NCI-H1417 (cell line): ENCODE data around the gene RPS21.

Experiments
- DNase-seq, 3 experiments: peaks; one replicate each; lab custom pipeline; 2025; lab: John Stamatoyannopoulos, UW

Gene RPS21

GRCh38 chr20:62386383-62387218 is at the start of gene RPS21:
Gene RPS21 (plus strand): TSS chr20:62387103. CDS start chr20:62387339, 236 bp downstream.
- DNase-seq: peak; percentile 92 to 96 (median 96)

GRCh38 chr20:62337558-62338293 is 49.2 kb upstream of the RPS21 start:
- peak in 2 of 3 experiments; percentile 55 to 74 for DNase-seq

- no peak for DNase-seq
Measured at GRCh38 chr20:62338294-62338620, 48.6 kb upstream of the RPS21 start.

- no peak for DNase-seq
Measured at GRCh38 chr20:62339647-62340062, 47.2 kb upstream of the RPS21 start.

- peak in 1 of 3 experiments; percentile 33 for DNase-seq
Measured at GRCh38 chr20:62342910-62343309, 44.0 kb upstream of the RPS21 start.

GRCh38 chr20:62344092-62344491 is 42.8 kb upstream of the RPS21 start:
- no peak for DNase-seq

GRCh38 chr20:62344782-62345181 is 42.1 kb upstream of the RPS21 start:
- DNase-seq: no peak

- DNase-seq: no peak
Measured at GRCh38 chr20:62345681-62346370, 41.1 kb upstream of the RPS21 start.

- DNase-seq: no peak
Measured at GRCh38 chr20:62346398-62347150, 40.3 kb upstream of the RPS21 start.

GRCh38 chr20:62347151-62347404 is 39.8 kb upstream of the RPS21 start:
- DNase-seq: no peak

- DNase-seq: no peak
Measured at GRCh38 chr20:62347445-62347844, 39.5 kb upstream of the RPS21 start.

- DNase-seq: no peak
Measured at GRCh38 chr20:62348604-62349003, 38.3 kb upstream of the RPS21 start.

- no peak for DNase-seq
Measured at GRCh38 chr20:62349556-62350097, 37.3 kb upstream of the RPS21 start.

- peak; percentile 72 to 85 (median 80) for DNase-seq
Measured at GRCh38 chr20:62350098-62350628, 36.7 kb upstream of the RPS21 start.

- peak in 1 of 3 experiments; percentile 81 for DNase-seq
Measured at GRCh38 chr20:62350629-62351422, 36.1 kb upstream of the RPS21 start.

GRCh38 chr20:62351469-62352401 is 35.2 kb upstream of the RPS21 start:
- no peak for DNase-seq

- DNase-seq: no peak
Measured at GRCh38 chr20:62352402-62353288, 34.3 kb upstream of the RPS21 start.

GRCh38 chr20:62353289-62354030 is 33.4 kb upstream of the RPS21 start:
- DNase-seq: no peak
